HepG2 (cell line): ENCODE data around the gene CTNNAL1. TPM values are rescaled to one million over a fixed set of nuclear protein-coding genes. Genes with fewer than 3 reads are reported as not detected.
A peak's percentile ranks its signal among the peaks of the same experiment; 100 is the strongest.

ENCODE experiments used
- ATAC-seq: fragments of 200-7000 bp; cut with Tn5 transposase; 3 replicates; pipeline ENCODE4 v1.9.1; 2020; ENCODE audit warnings: mild to moderate bottlenecking, moderate library complexity
- BruUV-seq: library from RNA; stranded (reverse); fragments of 400-500 nt; replicated peaks from 2 replicates; lab custom pipeline; 2021; lab: Mats Ljungman, UMichigan
- CTCF ChIA-PET: fragments of 300-600 bp; formaldehyde crosslinking; extraction: SDS; loops from one replicate; lab custom pipeline; 2021; ENCODE audit warnings: low total read pairs, inconsistent platforms, low intra/inter-chr PET ratio; lab: Yijun Ruan, JAX
- POLR2A ChIA-PET: fragments of 350-600 bp; sonication (Branson Sonifier 250); formaldehyde crosslinking; loops from one replicate; lab custom pipeline; 2020; ENCODE audit warnings: antibody characterized with exemption, inconsistent platforms; lab: Yijun Ruan, JAX
- DNase-seq: peaks from one replicate; pipeline ENCODE4 v3.0.0-alpha.2; 2015; ENCODE audit warnings: low spot score
- FAIRE-seq: peaks from 3 replicates; lab custom pipeline; 2011; peaks lifted over from hg19 to GRCh38; lab: Jason Lieb, UNC
- H2AFZ ChIP-seq: one replicate; pipeline ENCODE4 v1.6.1; 2011; ENCODE audit warnings: low read length, inconsistent platforms
- H3K27ac ChIP-seq: fragments of 300-600 bp; 3 replicates; pipeline ENCODE4 v1.8.0; 2011; ENCODE audit warnings: mixed run types, mild to moderate bottlenecking, mixed read lengths, low read length, inconsistent platforms; ENCODE audit not compliant: insufficient read depth; ENCODE audit errors: extremely low read length
- H3K27me3 ChIP-seq, 2 experiments: fragments of 200-600 bp in 1 of 2; 2 replicates in 1 of 2; 3 replicates in 1 of 2; pipeline versions ENCODE4 v1.6.0 to v1.8.0; 2011; ENCODE audit warnings: low read length in 2 of 2, mild to moderate bottlenecking in 2 of 2, moderate library complexity in 2 of 2, inconsistent platforms in 1 of 2; ENCODE audit not compliant: insufficient read depth in 2 of 2, control insufficient read depth in 1 of 2
- H3K36me3 ChIP-seq, 2 experiments: fragments of 200-600 bp in 1 of 2; replicated peaks in 1 of 2; 2 replicates in 1 of 2; 3 replicates in 1 of 2; pipeline versions ENCODE4 v1.5.1 to v1.8.0; 2011; ENCODE audit warnings: low read length in 2 of 2, inconsistent platforms in 1 of 2; ENCODE audit not compliant: insufficient read depth in 2 of 2, control insufficient read depth in 1 of 2
- H3K4me1 ChIP-seq: 2 replicates; pipeline ENCODE4 v1.5.1; 2012; ENCODE audit warnings: low read length, inconsistent platforms; ENCODE audit not compliant: insufficient read depth
- H3K4me2 ChIP-seq: 2 replicates; pipeline ENCODE4 v1.6.0; 2011; ENCODE audit warnings: low read depth, low read length, inconsistent platforms
- H3K4me3 ChIP-seq, 3 experiments: fragments of 200-600 bp in 1 of 3; sonication (generic), shearing (Covaris generic) in 1 of 3; replicated peaks in 1 of 3; 2 replicates each; pipeline ENCODE4 v1.5.1; 2011 to 2016; ENCODE audit warnings: low read length in 3 of 3, inconsistent platforms in 2 of 3, low read depth in 2 of 3, mild to moderate bottlenecking in 2 of 3, control low read depth in 1 of 3, mixed read lengths in 1 of 3; ENCODE audit not compliant: insufficient read depth in 1 of 3
- H3K79me2 ChIP-seq: one replicate; pipeline ENCODE4 v1.6.1; 2011; ENCODE audit warnings: low read length, inconsistent platforms; ENCODE audit not compliant: insufficient read depth
- H3K9ac ChIP-seq: 2 replicates; pipeline ENCODE4 v1.6.0; 2011; ENCODE audit warnings: mild to moderate bottlenecking, low read depth, low read length, inconsistent platforms; ENCODE audit not compliant: insufficient read depth
- H3K9me3 ChIP-seq: 2 replicates; pipeline ENCODE4 v1.5.1; 2012; ENCODE audit warnings: mild to moderate bottlenecking, low read length
- H4K20me1 ChIP-seq: 2 replicates; pipeline ENCODE4 v1.6.0; 2011; ENCODE audit warnings: inconsistent platforms, mild to moderate bottlenecking, low read length, moderate library complexity; ENCODE audit not compliant: insufficient read depth
- DPF2 ChIP-seq: sonication (generic); formaldehyde crosslinking; IDR thresholded peaks from 2 replicates; pipeline ENCODE4 v1.4.0; 2020; ENCODE audit warnings: mild to moderate bottlenecking, low read depth, missing genetic modification reagents, borderline replicate concordance
- KAT8 ChIP-seq: IDR thresholded peaks from 2 replicates; pipeline ENCODE4 v1.6.1; 2016; ENCODE audit warnings: missing genetic modification reagents, missing compliant biosample characterization
- PITX1 ChIP-seq: sonication (generic); formaldehyde crosslinking; IDR thresholded peaks from 2 replicates; pipeline ENCODE4 v1.5.1; 2020; ENCODE audit warnings: mild to moderate bottlenecking, missing genetic modification reagents
- RFX3 ChIP-seq: IDR thresholded peaks from 2 replicates; pipeline ENCODE4 v1.6.1; 2016; ENCODE audit warnings: missing biosample characterization, missing genetic modification reagents
- RFX5 ChIP-seq: IDR thresholded peaks from 2 replicates; pipeline ENCODE4 v1.6.1; 2011; ENCODE audit warnings: low read depth, low read length, improper control_type of control experiment
- SMC3 ChIP-seq: IDR thresholded peaks from 2 replicates; pipeline ENCODE4 v1.6.1; 2011; ENCODE audit warnings: low read length, improper control_type of control experiment
- STAG1 ChIP-seq: sonication (generic); formaldehyde crosslinking; IDR thresholded peaks from 2 replicates; pipeline ENCODE4 v1.4.0; 2020; ENCODE audit warnings: missing genetic modification reagents
- ZNF3 ChIP-seq: IDR thresholded peaks from 2 replicates; pipeline ENCODE4 v1.7.0; 2017; ENCODE audit warnings: inconsistent platforms
- ZSCAN9 ChIP-seq: IDR thresholded peaks from 2 replicates; pipeline ENCODE4 v1.6.1; 2016; ENCODE audit warnings: borderline replicate concordance
- WGBS: methylation state at CpG from one replicate; pipeline ENCODE4 v1.1.6; 2017; ENCODE audit warnings: low lambda C conversion rate; 5-methylcytosine and 5-hydroxymethylcytosine counted together
- in situ Hi-C: cut with HindIII; loops from 2 replicates; pipeline ENCODE4 v1.10.0; 2017; ENCODE audit warnings: low pct_unique_long_range_greater_than_20kb; ENCODE audit not compliant: extremely low pct_ligation_motif_present
- intact Hi-C: fragments of 100-400 bp; cut with micrococcal nuclease; formaldehyde crosslinking; loops from one replicate; pipeline ENCODE4 v1.10.0; 2022; ENCODE audit not compliant: unreplicated experiment
- polyA plus RNA-seq, 8 experiments: library from polyadenylated mRNA; depleted of rRNA in 3 of 8; stranded (reverse) in 7 of 8; unstranded in 1 of 8; fragments of >200 nt; fragmentation: Illumina TruSeq in 4 of 8; extraction: Trizol in 4 of 8; gene quantifications; 2 replicates each; pipeline versions ENCODE4 v1.2.1 to v1.2.3, GENCODE V29; 2011 to 2016; ENCODE audit warnings: low read depth in 4 of 8, missing spikeins in 1 of 8, mixed read lengths in 1 of 8; ENCODE audit not compliant: insufficient read depth in 1 of 8
- total RNA-seq, 5 experiments: library from RNA; depleted of rRNA; stranded (reverse); fragments of >200 nt; fragmentation: Illumina TruSeq; extraction: Trizol; gene quantifications; 2 replicates each; pipeline ENCODE4 v1.2.3, GENCODE V29; 2016; ENCODE audit warnings: low read depth in 1 of 5
- TF ChIP-seq, protein P1 (sequence below): IDR thresholded peaks from 2 replicates; pipeline ENCODE4 v1.6.1; 2016; ENCODE audit warnings: missing compliant biosample characterization, missing genetic modification reagents, borderline replicate concordance
- TF ChIP-seq, protein P2 (sequence below): sonication (generic); formaldehyde crosslinking; IDR thresholded peaks from 2 replicates; pipeline ENCODE4 v1.4.0; 2020; ENCODE audit warnings: missing genetic modification reagents

CTNNAL1 gene
- total and polyA plus RNA-seq, 2 of the 13 experiments (the other 11 are each of a cell fraction or from before 2014, with no cell fraction given) = 32.0 to 162 TPM

- H3K4me3 ChIP-seq = no peak overlapping the region
- in situ Hi-C loops = no loop called here
- peaks cover 33% of the 10 kb centered on the region for H3K4me1 ChIP-seq
- peaks cover 25% of the 10 kb centered on the region for H3K79me2 ChIP-seq
- BruUV-seq = no TSS peak
- H3K9me3 ChIP-seq = no peaks in the 10 kb centered on the region
- H3K36me3 ChIP-seq = peaks cover 0 to 18% of the 10 kb centered on the region in 2 experiments; a peak in 3 of 5 replicates
- ATAC-seq (no peak), FAIRE-seq (no peak), DNase-seq (no peak)
- no peak overlapping the region for H3K4me2 ChIP-seq
- 98% methylated on average over 5 of the region's 5 CpGs for WGBS
- CTCF ChIA-PET = no interaction called here
- intact Hi-C loops = loop anchor here (10.0 kb wide), 1 partner anchor 163 kb away; no protein-coding TSS in a partner anchor
- POLR2A ChIA-PET = no interaction called here
- TF ChIP-seq, protein P1, sequence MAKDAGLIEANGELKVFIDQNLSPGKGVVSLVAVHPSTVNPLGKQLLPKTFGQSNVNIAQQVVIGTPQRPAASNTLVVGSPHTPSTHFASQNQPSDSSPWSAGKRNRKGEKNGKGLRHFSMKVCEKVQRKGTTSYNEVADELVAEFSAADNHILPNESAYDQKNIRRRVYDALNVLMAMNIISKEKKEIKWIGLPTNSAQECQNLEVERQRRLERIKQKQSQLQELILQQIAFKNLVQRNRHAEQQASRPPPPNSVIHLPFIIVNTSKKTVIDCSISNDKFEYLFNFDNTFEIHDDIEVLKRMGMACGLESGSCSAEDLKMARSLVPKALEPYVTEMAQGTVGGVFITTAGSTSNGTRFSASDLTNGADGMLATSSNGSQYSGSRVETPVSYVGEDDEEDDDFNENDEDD (CRISPR knock-in tag) = no peak
- no peak for TF ChIP-seq RFX5
- no peak overlapping the region for H3K9ac ChIP-seq
- no peak overlapping the region for H3K27ac ChIP-seq
- H2AFZ ChIP-seq = no peak overlapping the region
- H4K20me1 ChIP-seq = no peaks in the 10 kb centered on the region
- no peaks in the 10 kb centered on the region; a peak in 1 of 5 replicates for H3K27me3 ChIP-seq
Measured at GRCh38 chr9:108937561-108938305, 75.6 kb downstream of the CTNNAL1 start.

- Histone ChIP-seq H4K20me1 (no peaks in the 10 kb centered on the region), H3K27me3 (no peaks in the 10 kb centered on the region; a peak in 1 of 5 replicates), H3K79me2 (peaks cover 56% of the 10 kb centered on the region), H3K4me2 (peak within 1 kb of the TSS; percentile 82), H2AFZ (peak within 1 kb of the TSS; percentile 82), H3K4me1 (peaks cover 44% of the 10 kb centered on the region), H3K9ac (peak within 1 kb of the TSS; percentile 89), H3K4me3 (peak within 1 kb of the TSS; percentile 84 to 100 (median 95)), H3K36me3 (peaks cover 2 to 14% of the 10 kb centered on the region in 2 experiments; a peak in 3 of 5 replicates), H3K27ac (peak within 1 kb of the TSS; percentile 84), H3K9me3 (no peaks in the 10 kb centered on the region)
- 0% methylated on average over 8 of the region's 47 CpGs for whole genome bisulfite sequencing
- ATAC-seq (peak; percentile 87), DNase-seq (peak; percentile 72), FAIRE-seq (no peak)
- in situ Hi-C loops (loop anchor here (5.0 kb wide), 1 partner anchor 47 kb away; no protein-coding TSS in a partner anchor), intact Hi-C loops (loop anchor here (5.0 to 10.0 kb wide), 2 partner anchors 47 to 160 kb away; no protein-coding TSS in a partner anchor)
- ChIA-PET CTCF (no interaction called here), POLR2A (interaction anchor here (1.2 to 1.3 kb wide), 2 partner anchors 50 to 65 kb away, joined by 3 to 7 read pairs; no protein-coding TSS in a partner anchor)
- no TSS peak for BruUV-seq
- TF ChIP-seq, protein P2, sequence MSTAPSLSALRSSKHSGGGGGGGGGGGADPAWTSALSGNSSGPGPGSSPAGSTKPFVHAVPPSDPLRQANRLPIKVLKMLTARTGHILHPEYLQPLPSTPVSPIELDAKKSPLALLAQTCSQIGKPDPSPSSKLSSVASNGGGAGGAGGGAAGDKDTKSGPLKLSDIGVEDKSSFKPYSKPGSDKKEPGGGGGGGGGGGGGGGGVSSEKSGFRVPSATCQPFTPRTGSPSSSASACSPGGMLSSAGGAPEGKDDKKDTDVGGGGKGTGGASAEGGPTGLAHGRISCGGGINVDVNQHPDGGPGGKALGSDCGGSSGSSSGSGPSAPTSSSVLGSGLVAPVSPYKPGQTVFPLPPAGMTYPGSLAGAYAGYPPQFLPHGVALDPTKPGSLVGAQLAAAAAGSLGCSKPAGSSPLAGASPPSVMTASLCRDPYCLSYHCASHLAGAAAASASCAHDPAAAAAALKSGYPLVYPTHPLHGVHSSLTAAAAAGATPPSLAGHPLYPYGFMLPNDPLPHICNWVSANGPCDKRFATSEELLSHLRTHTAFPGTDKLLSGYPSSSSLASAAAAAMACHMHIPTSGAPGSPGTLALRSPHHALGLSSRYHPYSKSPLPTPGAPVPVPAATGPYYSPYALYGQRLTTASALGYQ (CRISPR knock-in tag) = no peak
- TF ChIP-seq SMC3 (no peak), STAG1 (no peak), PITX1 (no peak), KAT8 (CRISPR knock-in tag) (0 out of 2 replicates have a peak, but pooled peaks have one; percentile 68), ZNF3 (CRISPR knock-in tag) (no peak), ZSCAN9 (CRISPR knock-in tag) (no peak), RFX3 (peak; percentile 93), DPF2 (CRISPR knock-in tag) (no peak)
Measured at GRCh38 chr9:108934323-108934893, 78.9 kb downstream of the CTNNAL1 start, which contains the start of gene ABITRAM. TSS of gene ABITRAM (plus strand) at chr9:108934400. CDS start at chr9:108934487, 87 bp downstream.
